CD1c-positive myeloid dendritic cell (primary cell): ENCODE results near the gene B3GAT3.
"Not testable (repeated sequence)": the region's sequence is repeated elsewhere in the genome, so short reads cannot be mapped to it uniquely, and the experiment has no call there.

Source experiments
- DNase-seq: peaks from one replicate; pipeline ENCODE4 v3.0.0-alpha.2; 2016; ENCODE audit errors: extremely low spot score

The B3GAT3 gene

GRCh38 chr11:62645946-62646824 is 24.4 kb upstream of the B3GAT3 start, which contains the start of gene GANAB:
Gene GANAB, minus strand, starts transcription at chr11:62646613. Its CDS starts 14 bp downstream, at chr11:62646599.
- peak; percentile 99 for DNase-seq

GRCh38 chr11:62645671-62645945 is 23.8 kb upstream of the B3GAT3 start:
- DNase-seq, result peak; percentile 3

- no peak for DNase-seq
Observed at GRCh38 chr11:62644220-62644619, 22.4 kb upstream of the B3GAT3 start.

GRCh38 chr11:62632492-62632891 is 10.7 kb upstream of the B3GAT3 start:
- DNase-seq, result no peak

- DNase-seq, result no peak
Observed at GRCh38 chr11:62627713-62628112, 5.9 kb upstream of the B3GAT3 start.

GRCh38 chr11:62622476-62623089 is 797 bp upstream of the B3GAT3 start:
- no peak for DNase-seq

- no peak for DNase-seq
Observed at GRCh38 chr11:62621027-62621566, 689 bp downstream of the B3GAT3 start.

GRCh38 chr11:62616957-62617356 is 4.8 kb downstream of the B3GAT3 start:
- DNase-seq, result not testable (repeated sequence)

- no peak for DNase-seq
Observed at GRCh38 chr11:62615521-62615920, 6.3 kb downstream of the B3GAT3 start.

- no peak for DNase-seq
Observed at GRCh38 chr11:62614275-62614674, 7.5 kb downstream of the B3GAT3 start.

- DNase-seq, result no peak
Observed at GRCh38 chr11:62613291-62613778, 8.5 kb downstream of the B3GAT3 start.

GRCh38 chr11:62612366-62613290 is 9.2 kb downstream of the B3GAT3 start, which contains the start of the genes EML3 and ROM1:
Gene EML3, minus strand, starts transcription at chr11:62612775. Its CDS starts 318 bp downstream, at chr11:62612457.
Gene ROM1, plus strand, starts transcription at chr11:62613257. Its CDS starts 25 bp downstream, at chr11:62613282.
- DNase-seq, result peak; percentile 90

- peak; percentile 36 for DNase-seq
Observed at GRCh38 chr11:62611705-62612365, 10.0 kb downstream of the B3GAT3 start.

GRCh38 chr11:62610814-62611704 is 10.7 kb downstream of the B3GAT3 start:
- no peak for DNase-seq

GRCh38 chr11:62610403-62610802 is 11.4 kb downstream of the B3GAT3 start:
- no peak for DNase-seq

GRCh38 chr11:62608776-62609175 is 13.0 kb downstream of the B3GAT3 start:
- DNase-seq, result no peak

- peak; percentile 48 for DNase-seq
Observed at GRCh38 chr11:62607714-62608113, 14.1 kb downstream of the B3GAT3 start.

- DNase-seq, result no peak
Observed at GRCh38 chr11:62605902-62606301, 15.9 kb downstream of the B3GAT3 start.

GRCh38 chr11:62605467-62605866 is 16.3 kb downstream of the B3GAT3 start:
- DNase-seq, result no peak
